GM12865 (cell line): ENCODE results near the gene COMMD9.

Source experiments
- DNase-seq: peaks from one replicate; pipeline ENCODE4 v3.0.0; 2010; ENCODE audit warnings: low read depth
- H3K4me3 ChIP-seq: 2 replicates; pipeline ENCODE4 v1.5.1; 2011; ENCODE audit warnings: mild to moderate bottlenecking, low read depth, low read length, control low read depth
- CTCF ChIP-seq: IDR thresholded peaks from 2 replicates; pipeline ENCODE4 v1.5.1; 2011; ENCODE audit warnings: low read length, control low read depth, low read depth, inconsistent platforms; ENCODE audit not compliant: insufficient read depth; ENCODE audit errors: missing control alignments

The COMMD9 gene

GRCh38 chr11:36257351-36257750 lies 31.9 kb downstream of the COMMD9 start:
- H3K4me3 ChIP-seq: no peak overlapping the region
- DNase-seq: no peak
- no peak for TF ChIP-seq CTCF

GRCh38 chr11:36254713-36255112 lies 34.5 kb downstream of the COMMD9 start:
- no peak for TF ChIP-seq CTCF
- DNase-seq: no peak
- H3K4me3 ChIP-seq: no peak overlapping the region

GRCh38 chr11:36253238-36253637 lies 36.0 kb downstream of the COMMD9 start:
- H3K4me3 ChIP-seq: no peak overlapping the region
- TF ChIP-seq CTCF: no peak
- DNase-seq: no peak

- no peak for TF ChIP-seq CTCF
- H3K4me3 ChIP-seq: no peak overlapping the region
- no peak for DNase-seq
Observed at GRCh38 chr11:36251823-36252222, 37.4 kb downstream of the COMMD9 start.

GRCh38 chr11:36249246-36249645 lies 40.0 kb downstream of the COMMD9 start:
- DNase-seq: no peak
- H3K4me3 ChIP-seq: no peak overlapping the region
- TF ChIP-seq CTCF: no peak

- DNase-seq: no peak
- H3K4me3 ChIP-seq: no peak overlapping the region
- no peak for TF ChIP-seq CTCF
Observed at GRCh38 chr11:36248436-36248835, 40.8 kb downstream of the COMMD9 start.

- no peak overlapping the region for H3K4me3 ChIP-seq
- TF ChIP-seq CTCF: no peak
- no peak for DNase-seq
Observed at GRCh38 chr11:36247493-36247892, 41.7 kb downstream of the COMMD9 start.
